Measurements from ENCODE around the gene MARCHF10.
"Not testable (repeated sequence)": the region's sequence is repeated elsewhere in the genome, so short reads cannot be mapped to it uniquely, and the experiment has no call there.

Gene MARCHF10

GRCh38 chr17:62787366-62787765, 20.7 kb downstream of the MARCHF10 start:
- no peak for TF ChIP-seq ZNF274 (IDR thresholded peaks at IDR 0.05; ENCODE audit: low read depth, low read length)
- no peak overlapping the region for H3K4me3 ChIP-seq (ENCODE audit: low read length)

GRCh38 chr17:62786646-62787045, 21.5 kb downstream of the MARCHF10 start:
- TF ChIP-seq ZNF274 (IDR thresholded peaks at IDR 0.05; ENCODE audit: low read depth, low read length), result no peak
- no peak overlapping the region for H3K4me3 ChIP-seq (ENCODE audit: low read length)

- H3K4me3 ChIP-seq (ENCODE audit: low read length), result not testable (repeated sequence)
Observed at GRCh38 chr17:62785983-62786382, 22.1 kb downstream of the MARCHF10 start.

GRCh38 chr17:62782730-62783270, 25.3 kb downstream of the MARCHF10 start:
- no peak for TF ChIP-seq ZNF274 (IDR thresholded peaks at IDR 0.05; ENCODE audit: low read depth, low read length)
- H3K4me3 ChIP-seq (ENCODE audit: low read length), result no peak overlapping the region

GRCh38 chr17:62781831-62782251, 26.3 kb downstream of the MARCHF10 start:
- H3K4me3 ChIP-seq (ENCODE audit: low read length), result no peak overlapping the region
- TF ChIP-seq ZNF274 (IDR thresholded peaks at IDR 0.05; ENCODE audit: low read depth, low read length), result no peak

- no peak overlapping the region for H3K4me3 ChIP-seq (ENCODE audit: low read length)
- TF ChIP-seq ZNF274 (IDR thresholded peaks at IDR 0.05; ENCODE audit: low read depth, low read length), result no peak
Observed at GRCh38 chr17:62781356-62781755, 26.8 kb downstream of the MARCHF10 start.

GRCh38 chr17:62780951-62781350, 27.2 kb downstream of the MARCHF10 start:
- TF ChIP-seq ZNF274 (IDR thresholded peaks at IDR 0.05; ENCODE audit: low read depth, low read length), result no peak
- H3K4me3 ChIP-seq (ENCODE audit: low read length), result no peak overlapping the region

- no peak overlapping the region for H3K4me3 ChIP-seq (ENCODE audit: low read length)
- no peak for TF ChIP-seq ZNF274 (IDR thresholded peaks at IDR 0.05; ENCODE audit: low read depth, low read length)
Observed at GRCh38 chr17:62780269-62780668, 27.8 kb downstream of the MARCHF10 start.

- TF ChIP-seq ZNF274 (IDR thresholded peaks at IDR 0.05; ENCODE audit: low read depth, low read length), result no peak
- H3K4me3 ChIP-seq (ENCODE audit: low read length), result no peak overlapping the region
Observed at GRCh38 chr17:62778990-62779681, 29.0 kb downstream of the MARCHF10 start.

GRCh38 chr17:62775876-62776275, 32.2 kb downstream of the MARCHF10 start:
- no peak for TF ChIP-seq ZNF274 (IDR thresholded peaks at IDR 0.05; ENCODE audit: low read depth, low read length)
- no peak overlapping the region for H3K4me3 ChIP-seq (ENCODE audit: low read length)

GRCh38 chr17:62774338-62774737, 33.8 kb downstream of the MARCHF10 start:
- no peak for TF ChIP-seq ZNF274 (IDR thresholded peaks at IDR 0.05; ENCODE audit: low read depth, low read length)
- H3K4me3 ChIP-seq (ENCODE audit: low read length), result no peak overlapping the region

GRCh38 chr17:62767997-62768396, 40.1 kb downstream of the MARCHF10 start:
- no peak for TF ChIP-seq ZNF274 (IDR thresholded peaks at IDR 0.05; ENCODE audit: low read depth, low read length)

GRCh38 chr17:62765351-62765750, 42.8 kb downstream of the MARCHF10 start:
- no peak for TF ChIP-seq ZNF274 (IDR thresholded peaks at IDR 0.05; ENCODE audit: low read depth, low read length)
- no peak overlapping the region for H3K4me3 ChIP-seq (ENCODE audit: low read length)

More at GRCh38 chr17:62767997-62768396, 40.1 kb downstream of the MARCHF10 start:
- no peak overlapping the region for H3K4me3 ChIP-seq (ENCODE audit: low read length)

GRCh38 chr17:62763891-62764600, 44.1 kb downstream of the MARCHF10 start:
- TF ChIP-seq ZNF274 (IDR thresholded peaks at IDR 0.05; ENCODE audit: low read depth, low read length), result no peak
- no peak overlapping the region for H3K4me3 ChIP-seq (ENCODE audit: low read length)

GRCh38 chr17:62761884-62762283, 46.2 kb downstream of the MARCHF10 start:
- TF ChIP-seq ZNF274 (IDR thresholded peaks at IDR 0.05; ENCODE audit: low read depth, low read length), result no peak
- no peak overlapping the region for H3K4me3 ChIP-seq (ENCODE audit: low read length)

Measured in GM08714 (cell line).